K562 (cell line): ENCODE results near the gene EPHB2. TPM values are rescaled to one million over a fixed set of nuclear protein-coding genes. Genes with fewer than 3 reads are reported as not detected.

Experiments used
- CBX3 ChIP-seq, 2 experiments: IDR thresholded peaks; 1 replicate in 1 of 2; 2 replicates in 1 of 2; pipeline ENCODE4 v1.6.1; 2012; ENCODE audit warnings: inconsistent platforms in 2 of 2, low read length in 2 of 2, borderline replicate concordance in 1 of 2, control low read depth in 1 of 2
- KDM1A ChIP-seq, 2 experiments: fragments of 450-650 bp; IDR thresholded peaks; 2 replicates each; pipeline ENCODE4 v1.6.1; 2016; ENCODE audit warnings: mild to moderate bottlenecking in 2 of 2
- NR2C2 ChIP-seq, 2 experiments: fragments of 200-800 bp in 1 of 2; sonication (Bioruptor generic) in 1 of 2; sonication (generic) in 1 of 2; formaldehyde crosslinking in 1 of 2; IDR thresholded peaks; 2 replicates each; pipeline versions ENCODE4 v1.6.1 to v1.8.0; 2016 to 2022; ENCODE audit warnings: mild to moderate bottlenecking in 1 of 2, missing compliant biosample characterization in 1 of 2, missing genetic modification characterization in 1 of 2, missing genetic modification reagents in 1 of 2
- RBM25 ChIP-seq: fragments of 200-400 bp; formaldehyde crosslinking; IDR thresholded peaks from 2 replicates; pipeline ENCODE4 v1.6.1; 2018; ENCODE audit warnings: low read length, low read depth, moderate library complexity; ENCODE audit not compliant: severe bottlenecking
- RCOR1 ChIP-seq, 2 experiments: IDR thresholded peaks; 2 replicates each; pipeline ENCODE4 v1.6.1; 2012; ENCODE audit warnings: low read depth in 2 of 2, low read length in 2 of 2, borderline replicate concordance in 1 of 2, improper control_type of control experiment in 1 of 2
- SLC30A9 ChIP-seq: fragments of 250-450 bp; sonication (Bioruptor Pico); IDR thresholded peaks from 2 replicates; pipeline ENCODE4 v1.8.0; 2022; ENCODE audit warnings: mild to moderate bottlenecking, moderate library complexity
- TAL1 ChIP-seq: fragments of 450-650 bp; IDR thresholded peaks from 2 replicates; pipeline ENCODE4 v1.6.1; 2016; ENCODE audit warnings: mild to moderate bottlenecking
- polyA plus RNA-seq, 8 experiments: library from polyadenylated mRNA; depleted of rRNA in 4 of 8; stranded (reverse) in 5 of 8; unstranded in 3 of 8; fragments of >200 nt; fragmentation: Nextera tagmentation in 2 of 8; fragmentation: Illumina TruSeq in 1 of 8; extraction: Ambion mirVana in 2 of 8; extraction: Trizol in 1 of 8; gene quantifications; 2 replicates each; pipeline versions ENCODE4 v1.2.1 to v1.2.3, GENCODE V29; 2011 to 2014; ENCODE audit warnings: inconsistent platforms in 1 of 8, missing spikeins in 1 of 8
- total RNA-seq, 7 experiments: library from RNA; depleted of rRNA in 6 of 7; stranded (reverse); fragments of >200 nt in 6 of 7; fragmentation: Illumina TruSeq in 2 of 7; extraction: Trizol in 2 of 7; gene quantifications; 2 replicates each; pipeline versions ENCODE4 v1.2.1 to v1.2.3, GENCODE V29; 2011 to 2021; ENCODE audit warnings: low replicate concordance in 1 of 7
- TF ChIP-seq, protein P1 (sequence below): fragments of 450-650 bp; IDR thresholded peaks from 2 replicates; pipeline ENCODE4 v1.6.1; 2016; ENCODE audit warnings: mild to moderate bottlenecking, moderate library complexity
- TF ChIP-seq, protein P2 (sequence below), 2 experiments: fragments of 150-350 bp in 1 of 2; IDR thresholded peaks; 2 replicates each; pipeline ENCODE4 v1.6.1; 2012 to 2016; ENCODE audit warnings: low read depth in 2 of 2, low read length in 2 of 2, mild to moderate bottlenecking in 1 of 2, moderate library complexity in 1 of 2
- TF ChIP-seq, protein P3 (sequence below): fragments of 250-450 bp; sonication (Bioruptor Pico); IDR thresholded peaks from 2 replicates; pipeline ENCODE4 v1.8.0; 2021; ENCODE audit warnings: moderate library complexity, mild to moderate bottlenecking, inconsistent platforms

The EPHB2 gene
- total and polyA plus RNA-seq, 9 of the 15 experiments (the other 6 are each of a cell fraction or from before 2014, with no cell fraction given): not detected

- TF ChIP-seq, protein P1, sequence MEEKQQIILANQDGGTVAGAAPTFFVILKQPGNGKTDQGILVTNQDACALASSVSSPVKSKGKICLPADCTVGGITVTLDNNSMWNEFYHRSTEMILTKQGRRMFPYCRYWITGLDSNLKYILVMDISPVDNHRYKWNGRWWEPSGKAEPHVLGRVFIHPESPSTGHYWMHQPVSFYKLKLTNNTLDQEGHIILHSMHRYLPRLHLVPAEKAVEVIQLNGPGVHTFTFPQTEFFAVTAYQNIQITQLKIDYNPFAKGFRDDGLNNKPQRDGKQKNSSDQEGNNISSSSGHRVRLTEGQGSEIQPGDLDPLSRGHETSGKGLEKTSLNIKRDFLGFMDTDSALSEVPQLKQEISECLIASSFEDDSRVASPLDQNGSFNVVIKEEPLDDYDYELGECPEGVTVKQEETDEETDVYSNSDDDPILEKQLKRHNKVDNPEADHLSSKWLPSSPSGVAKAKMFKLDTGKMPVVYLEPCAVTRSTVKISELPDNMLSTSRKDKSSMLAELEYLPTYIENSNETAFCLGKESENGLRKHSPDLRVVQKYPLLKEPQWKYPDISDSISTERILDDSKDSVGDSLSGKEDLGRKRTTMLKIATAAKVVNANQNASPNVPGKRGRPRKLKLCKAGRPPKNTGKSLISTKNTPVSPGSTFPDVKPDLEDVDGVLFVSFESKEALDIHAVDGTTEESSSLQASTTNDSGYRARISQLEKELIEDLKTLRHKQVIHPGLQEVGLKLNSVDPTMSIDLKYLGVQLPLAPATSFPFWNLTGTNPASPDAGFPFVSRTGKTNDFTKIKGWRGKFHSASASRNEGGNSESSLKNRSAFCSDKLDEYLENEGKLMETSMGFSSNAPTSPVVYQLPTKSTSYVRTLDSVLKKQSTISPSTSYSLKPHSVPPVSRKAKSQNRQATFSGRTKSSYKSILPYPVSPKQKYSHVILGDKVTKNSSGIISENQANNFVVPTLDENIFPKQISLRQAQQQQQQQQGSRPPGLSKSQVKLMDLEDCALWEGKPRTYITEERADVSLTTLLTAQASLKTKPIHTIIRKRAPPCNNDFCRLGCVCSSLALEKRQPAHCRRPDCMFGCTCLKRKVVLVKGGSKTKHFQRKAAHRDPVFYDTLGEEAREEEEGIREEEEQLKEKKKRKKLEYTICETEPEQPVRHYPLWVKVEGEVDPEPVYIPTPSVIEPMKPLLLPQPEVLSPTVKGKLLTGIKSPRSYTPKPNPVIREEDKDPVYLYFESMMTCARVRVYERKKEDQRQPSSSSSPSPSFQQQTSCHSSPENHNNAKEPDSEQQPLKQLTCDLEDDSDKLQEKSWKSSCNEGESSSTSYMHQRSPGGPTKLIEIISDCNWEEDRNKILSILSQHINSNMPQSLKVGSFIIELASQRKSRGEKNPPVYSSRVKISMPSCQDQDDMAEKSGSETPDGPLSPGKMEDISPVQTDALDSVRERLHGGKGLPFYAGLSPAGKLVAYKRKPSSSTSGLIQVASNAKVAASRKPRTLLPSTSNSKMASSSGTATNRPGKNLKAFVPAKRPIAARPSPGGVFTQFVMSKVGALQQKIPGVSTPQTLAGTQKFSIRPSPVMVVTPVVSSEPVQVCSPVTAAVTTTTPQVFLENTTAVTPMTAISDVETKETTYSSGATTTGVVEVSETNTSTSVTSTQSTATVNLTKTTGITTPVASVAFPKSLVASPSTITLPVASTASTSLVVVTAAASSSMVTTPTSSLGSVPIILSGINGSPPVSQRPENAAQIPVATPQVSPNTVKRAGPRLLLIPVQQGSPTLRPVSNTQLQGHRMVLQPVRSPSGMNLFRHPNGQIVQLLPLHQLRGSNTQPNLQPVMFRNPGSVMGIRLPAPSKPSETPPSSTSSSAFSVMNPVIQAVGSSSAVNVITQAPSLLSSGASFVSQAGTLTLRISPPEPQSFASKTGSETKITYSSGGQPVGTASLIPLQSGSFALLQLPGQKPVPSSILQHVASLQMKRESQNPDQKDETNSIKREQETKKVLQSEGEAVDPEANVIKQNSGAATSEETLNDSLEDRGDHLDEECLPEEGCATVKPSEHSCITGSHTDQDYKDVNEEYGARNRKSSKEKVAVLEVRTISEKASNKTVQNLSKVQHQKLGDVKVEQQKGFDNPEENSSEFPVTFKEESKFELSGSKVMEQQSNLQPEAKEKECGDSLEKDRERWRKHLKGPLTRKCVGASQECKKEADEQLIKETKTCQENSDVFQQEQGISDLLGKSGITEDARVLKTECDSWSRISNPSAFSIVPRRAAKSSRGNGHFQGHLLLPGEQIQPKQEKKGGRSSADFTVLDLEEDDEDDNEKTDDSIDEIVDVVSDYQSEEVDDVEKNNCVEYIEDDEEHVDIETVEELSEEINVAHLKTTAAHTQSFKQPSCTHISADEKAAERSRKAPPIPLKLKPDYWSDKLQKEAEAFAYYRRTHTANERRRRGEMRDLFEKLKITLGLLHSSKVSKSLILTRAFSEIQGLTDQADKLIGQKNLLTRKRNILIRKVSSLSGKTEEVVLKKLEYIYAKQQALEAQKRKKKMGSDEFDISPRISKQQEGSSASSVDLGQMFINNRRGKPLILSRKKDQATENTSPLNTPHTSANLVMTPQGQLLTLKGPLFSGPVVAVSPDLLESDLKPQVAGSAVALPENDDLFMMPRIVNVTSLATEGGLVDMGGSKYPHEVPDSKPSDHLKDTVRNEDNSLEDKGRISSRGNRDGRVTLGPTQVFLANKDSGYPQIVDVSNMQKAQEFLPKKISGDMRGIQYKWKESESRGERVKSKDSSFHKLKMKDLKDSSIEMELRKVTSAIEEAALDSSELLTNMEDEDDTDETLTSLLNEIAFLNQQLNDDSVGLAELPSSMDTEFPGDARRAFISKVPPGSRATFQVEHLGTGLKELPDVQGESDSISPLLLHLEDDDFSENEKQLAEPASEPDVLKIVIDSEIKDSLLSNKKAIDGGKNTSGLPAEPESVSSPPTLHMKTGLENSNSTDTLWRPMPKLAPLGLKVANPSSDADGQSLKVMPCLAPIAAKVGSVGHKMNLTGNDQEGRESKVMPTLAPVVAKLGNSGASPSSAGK: no peak
- TF ChIP-seq TAL1 (no peak), SLC30A9 (CRISPR knock-in tag) (no peak), RCOR1 (IDR thresholded peaks at IDR 0.05; ENCODE audit: borderline replicate concordance in 1 of 2, low read depth in 2 of 2, low read length in 2 of 2) (0 out of 4 replicates have a peak, but pooled peaks of 1 of the 2 experiments have one; percentile 21), NR2C2 (CRISPR knock-in tag; IDR thresholded peaks at IDR 0.05) (no peak), NR2C2 (tag; IDR thresholded peaks at IDR 0.05) (no peak), KDM1A (IDR thresholded peaks at IDR 0.05) (peak; percentile 46 to 59; a peak in 2 of 4 replicates), RBM25 (peak; percentile 92), CBX3 (IDR thresholded peaks at IDR 0.05; ENCODE audit: borderline replicate concordance in 1 of 2, low read length in 2 of 2) (0 out of 3 replicates have a peak, but pooled peaks of 1 of the 2 experiments have one; percentile 54)
- TF ChIP-seq, protein P2, sequence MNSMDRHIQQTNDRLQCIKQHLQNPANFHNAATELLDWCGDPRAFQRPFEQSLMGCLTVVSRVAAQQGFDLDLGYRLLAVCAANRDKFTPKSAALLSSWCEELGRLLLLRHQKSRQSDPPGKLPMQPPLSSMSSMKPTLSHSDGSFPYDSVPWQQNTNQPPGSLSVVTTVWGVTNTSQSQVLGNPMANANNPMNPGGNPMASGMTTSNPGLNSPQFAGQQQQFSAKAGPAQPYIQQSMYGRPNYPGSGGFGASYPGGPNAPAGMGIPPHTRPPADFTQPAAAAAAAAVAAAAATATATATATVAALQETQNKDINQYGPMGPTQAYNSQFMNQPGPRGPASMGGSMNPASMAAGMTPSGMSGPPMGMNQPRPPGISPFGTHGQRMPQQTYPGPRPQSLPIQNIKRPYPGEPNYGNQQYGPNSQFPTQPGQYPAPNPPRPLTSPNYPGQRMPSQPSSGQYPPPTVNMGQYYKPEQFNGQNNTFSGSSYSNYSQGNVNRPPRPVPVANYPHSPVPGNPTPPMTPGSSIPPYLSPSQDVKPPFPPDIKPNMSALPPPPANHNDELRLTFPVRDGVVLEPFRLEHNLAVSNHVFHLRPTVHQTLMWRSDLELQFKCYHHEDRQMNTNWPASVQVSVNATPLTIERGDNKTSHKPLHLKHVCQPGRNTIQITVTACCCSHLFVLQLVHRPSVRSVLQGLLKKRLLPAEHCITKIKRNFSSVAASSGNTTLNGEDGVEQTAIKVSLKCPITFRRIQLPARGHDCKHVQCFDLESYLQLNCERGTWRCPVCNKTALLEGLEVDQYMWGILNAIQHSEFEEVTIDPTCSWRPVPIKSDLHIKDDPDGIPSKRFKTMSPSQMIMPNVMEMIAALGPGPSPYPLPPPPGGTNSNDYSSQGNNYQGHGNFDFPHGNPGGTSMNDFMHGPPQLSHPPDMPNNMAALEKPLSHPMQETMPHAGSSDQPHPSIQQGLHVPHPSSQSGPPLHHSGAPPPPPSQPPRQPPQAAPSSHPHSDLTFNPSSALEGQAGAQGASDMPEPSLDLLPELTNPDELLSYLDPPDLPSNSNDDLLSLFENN (IDR thresholded peaks at IDR 0.05; ENCODE audit: low read depth in 2 of 2, low read length in 2 of 2): no peak
- TF ChIP-seq, protein P3, sequence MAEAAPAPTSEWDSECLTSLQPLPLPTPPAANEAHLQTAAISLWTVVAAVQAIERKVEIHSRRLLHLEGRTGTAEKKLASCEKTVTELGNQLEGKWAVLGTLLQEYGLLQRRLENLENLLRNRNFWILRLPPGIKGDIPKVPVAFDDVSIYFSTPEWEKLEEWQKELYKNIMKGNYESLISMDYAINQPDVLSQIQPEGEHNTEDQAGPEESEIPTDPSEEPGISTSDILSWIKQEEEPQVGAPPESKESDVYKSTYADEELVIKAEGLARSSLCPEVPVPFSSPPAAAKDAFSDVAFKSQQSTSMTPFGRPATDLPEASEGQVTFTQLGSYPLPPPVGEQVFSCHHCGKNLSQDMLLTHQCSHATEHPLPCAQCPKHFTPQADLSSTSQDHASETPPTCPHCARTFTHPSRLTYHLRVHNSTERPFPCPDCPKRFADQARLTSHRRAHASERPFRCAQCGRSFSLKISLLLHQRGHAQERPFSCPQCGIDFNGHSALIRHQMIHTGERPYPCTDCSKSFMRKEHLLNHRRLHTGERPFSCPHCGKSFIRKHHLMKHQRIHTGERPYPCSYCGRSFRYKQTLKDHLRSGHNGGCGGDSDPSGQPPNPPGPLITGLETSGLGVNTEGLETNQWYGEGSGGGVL: no peak
Observed at GRCh38 chr1:22671999-22672398, 38.6 kb upstream of the EPHB2 start (continued).
